BLaER1 treated with 17β-estradiol and CSF1 and Interleukin-3, amounts not matched to agents 10 nM and 100 nM (cell line): ENCODE measurements around the gene VAMP3.

Experiments
- H3K27ac ChIP-seq, 11 experiments: shearing (Covaris generic); formaldehyde crosslinking; 2 replicates each; pipeline ENCODE4 v1.8.1; 2022
- H3K27me3 ChIP-seq, 11 experiments: shearing (Covaris generic); formaldehyde crosslinking; 2 replicates each; pipeline ENCODE4 v1.8.1; 2022
- H3K36me3 ChIP-seq, 11 experiments: shearing (Covaris generic); formaldehyde crosslinking; 2 replicates each; pipeline ENCODE4 v1.8.1; 2022
- H3K4me1 ChIP-seq, 10 experiments: shearing (Covaris generic); formaldehyde crosslinking; 2 replicates each; pipeline ENCODE4 v1.8.1; 2022
- H3K4me2 ChIP-seq, 11 experiments: shearing (Covaris generic); formaldehyde crosslinking; 2 replicates each; pipeline ENCODE4 v1.8.1; 2022
- H3K4me3 ChIP-seq, 10 experiments: shearing (Covaris generic); formaldehyde crosslinking; 2 replicates each; pipeline ENCODE4 v1.8.1; 2022
- H3K9ac ChIP-seq, 11 experiments: shearing (Covaris generic); formaldehyde crosslinking; 2 replicates each; pipeline ENCODE4 v1.8.1; 2022
- H3K9me3 ChIP-seq, 11 experiments: shearing (Covaris generic); formaldehyde crosslinking; replicated peaks in 1 of 11; 2 replicates each; pipeline ENCODE4 v1.8.1; 2022
- H4K20me1 ChIP-seq, 11 experiments: shearing (Covaris generic); formaldehyde crosslinking; 2 replicates each; pipeline ENCODE4 v1.8.1; 2022
- Cebpa-rat ChIP-seq, 11 experiments: shearing (Covaris generic); IDR thresholded peaks; 2 replicates each; pipeline ENCODE4 v1.8.1; 2022

The VAMP3 gene

GRCh38 chr1:7810395-7810794, 39.3 kb downstream of the VAMP3 start:
- peaks cover 0 to 12% (median 0%) of the 10 kb centered on the region in 10 experiments; a peak in 6 of 20 replicates for H3K4me1 ChIP-seq
- no peaks in the 10 kb centered on the region for H4K20me1 ChIP-seq
- no peak overlapping the region for H3K27ac ChIP-seq
- no peak overlapping the region for H3K4me3 ChIP-seq
- H3K27me3 ChIP-seq, result no peaks in the 10 kb centered on the region
- H3K36me3 ChIP-seq, result peaks cover 9 to 20% (median 15%) of the 10 kb centered on the region in 11 experiments
- no peak overlapping the region for H3K9ac ChIP-seq
- no peak for TF ChIP-seq Cebpa-rat (IDR thresholded peaks at IDR 0.05)
- peak overlapping the region in 1 of 11 experiments; percentile 31; a peak in 1 of 22 replicates for H3K4me2 ChIP-seq
- H3K9me3 ChIP-seq, result peaks cover 21 to 30% (median 26%) of the 10 kb centered on the region in 11 experiments

- H3K27ac ChIP-seq, result no peak overlapping the region
- H3K4me1 ChIP-seq, result peaks cover 0 to 12% (median 0%) of the 10 kb centered on the region in 10 experiments; a peak in 6 of 20 replicates
- TF ChIP-seq Cebpa-rat (IDR thresholded peaks at IDR 0.05), result no peak
- 0 out of 22 replicates have a peak overlapping the region, but pooled peaks of 2 of the 11 experiments have one; percentile 3 to 10 for H3K4me2 ChIP-seq
- no peaks in the 10 kb centered on the region for H4K20me1 ChIP-seq
- H3K9me3 ChIP-seq, result peaks cover 21 to 30% (median 26%) of the 10 kb centered on the region in 11 experiments
- H3K9ac ChIP-seq, result no peak overlapping the region
- no peaks in the 10 kb centered on the region for H3K27me3 ChIP-seq
- no peak overlapping the region for H3K4me3 ChIP-seq
- peaks cover 9 to 20% (median 15%) of the 10 kb centered on the region in 11 experiments for H3K36me3 ChIP-seq
Measured at GRCh38 chr1:7811476-7811875, 40.4 kb downstream of the VAMP3 start.

GRCh38 chr1:7813677-7814373, 42.7 kb downstream of the VAMP3 start:
- Histone ChIP-seq H3K9ac (no peak overlapping the region), H3K9me3 (peaks cover 21 to 30% (median 26%) of the 10 kb centered on the region in 11 experiments), H3K4me2 (no peak overlapping the region), H4K20me1 (no peaks in the 10 kb centered on the region), H3K4me1 (peaks cover 0 to 12% (median 0%) of the 10 kb centered on the region in 10 experiments; a peak in 6 of 20 replicates), H3K27me3 (no peaks in the 10 kb centered on the region), H3K27ac (no peak overlapping the region), H3K4me3 (no peak overlapping the region; a peak in 2 of 20 replicates), H3K36me3 (peaks cover 9 to 20% (median 15%) of the 10 kb centered on the region in 11 experiments)
- TF ChIP-seq Cebpa-rat (IDR thresholded peaks at IDR 0.05), result no peak

GRCh38 chr1:7821282-7821681, 50.2 kb downstream of the VAMP3 start:
- no peak for TF ChIP-seq Cebpa-rat (IDR thresholded peaks at IDR 0.05)
- Histone ChIP-seq H3K27me3 (no peaks in the 10 kb centered on the region), H3K4me1 (peaks cover 0 to 17% (median 10%) of the 10 kb centered on the region in 10 experiments; a peak in 12 of 20 replicates), H3K9me3 (peaks cover 0 to 3% (median 0%) of the 10 kb centered on the region in 11 experiments; a peak in 1 of 22 replicates), H3K4me3 (no peak overlapping the region), H3K27ac (no peak overlapping the region), H4K20me1 (no peaks in the 10 kb centered on the region), H3K36me3 (peaks cover 0 to 7% (median 0%) of the 10 kb centered on the region in 11 experiments; a peak in 1 of 22 replicates), H3K4me2 (no peak overlapping the region), H3K9ac (no peak overlapping the region)

GRCh38 chr1:7824701-7825100, 53.6 kb downstream of the VAMP3 start:
- Histone ChIP-seq H3K4me2 (no peak overlapping the region), H3K4me1 (peaks cover 4 to 51% (median 34%) of the 10 kb centered on the region in 10 experiments; a peak in 18 of 20 replicates), H3K9me3 (peaks cover 0 to 3% (median 0%) of the 10 kb centered on the region in 11 experiments; a peak in 1 of 22 replicates), H3K36me3 (peaks cover 0 to 9% (median 7%) of the 10 kb centered on the region in 11 experiments; a peak in 8 of 22 replicates), H3K27ac (no peak overlapping the region), H4K20me1 (no peaks in the 10 kb centered on the region), H3K9ac (no peak overlapping the region), H3K27me3 (no peaks in the 10 kb centered on the region), H3K4me3 (no peak overlapping the region)
- no peak for TF ChIP-seq Cebpa-rat (IDR thresholded peaks at IDR 0.05)

GRCh38 chr1:7826363-7826762, 55.3 kb downstream of the VAMP3 start:
- no peak overlapping the region for H3K4me3 ChIP-seq
- no peaks in the 10 kb centered on the region for H4K20me1 ChIP-seq
- H3K27ac ChIP-seq, result no peak overlapping the region
- peaks cover 0 to 9% (median 6%) of the 10 kb centered on the region in 11 experiments; a peak in 8 of 22 replicates for H3K36me3 ChIP-seq
- peaks cover 0 to 3% (median 0%) of the 10 kb centered on the region in 11 experiments; a peak in 1 of 22 replicates for H3K9me3 ChIP-seq
- no peak for TF ChIP-seq Cebpa-rat (IDR thresholded peaks at IDR 0.05)
- H3K4me2 ChIP-seq, result peak overlapping the region in 6 of 11 experiments; percentile 12 to 82 (median 40); a peak in 9 of 22 replicates
- H3K27me3 ChIP-seq, result no peaks in the 10 kb centered on the region
- H3K9ac ChIP-seq, result no peak overlapping the region
- H3K4me1 ChIP-seq, result peaks cover 9 to 68% (median 50%) of the 10 kb centered on the region in 10 experiments; a peak in 19 of 20 replicates

GRCh38 chr1:7827126-7827955, 56.2 kb downstream of the VAMP3 start:
- Histone ChIP-seq H3K4me2 (peak overlapping the region in 3 of 11 experiments; percentile 13 to 82 (median 17); a peak in 4 of 22 replicates), H3K4me3 (no peak overlapping the region), H3K4me1 (peaks cover 16 to 78% (median 58%) of the 10 kb centered on the region in 10 experiments), H4K20me1 (no peaks in the 10 kb centered on the region), H3K27ac (peak overlapping the region in 1 of 11 experiments; percentile 8; a peak in 1 of 22 replicates), H3K9ac (no peak overlapping the region), H3K9me3 (peaks cover 0 to 3% (median 0%) of the 10 kb centered on the region in 11 experiments; a peak in 1 of 22 replicates), H3K36me3 (peaks cover 0 to 9% (median 6%) of the 10 kb centered on the region in 11 experiments; a peak in 8 of 22 replicates), H3K27me3 (no peaks in the 10 kb centered on the region)
- TF ChIP-seq Cebpa-rat (IDR thresholded peaks at IDR 0.05), result no peak
